GM21447 (cell line): ENCODE data around the gene NUDC.
"Not testable (repeated sequence)": the region's sequence is repeated elsewhere in the genome, so short reads cannot be mapped to it uniquely, and the experiment has no call there.

ENCODE experiments used
- ATAC-seq: cut with Tn5 transposase; IDR thresholded peaks from one replicate; pipeline ENCODE4 v1.9.1; 2021; ENCODE audit not compliant: unreplicated experiment

The NUDC gene

GRCh38 chr1:26986658-26987057, 65.1 kb downstream of the NUDC start:
- ATAC-seq: no peak

GRCh38 chr1:26989403-26990109, 68.0 kb downstream of the NUDC start:
- ATAC-seq: not testable (repeated sequence)

- ATAC-seq: no peak
Observed at GRCh38 chr1:26991310-26992116, 70.0 kb downstream of the NUDC start.

GRCh38 chr1:26993237-26994019, 71.9 kb downstream of the NUDC start, which contains the start of gene TRNP1:
Gene TRNP1 (plus strand): TSS chr1:26993692. CDS start chr1:26993787, 95 bp downstream.
- no peak for ATAC-seq

GRCh38 chr1:26994020-26994786, 72.7 kb downstream of the NUDC start:
- no peak for ATAC-seq

- no peak for ATAC-seq
Observed at GRCh38 chr1:26994787-26995517, 73.4 kb downstream of the NUDC start.

- ATAC-seq: no peak
Observed at GRCh38 chr1:26996024-26996423, 74.5 kb downstream of the NUDC start.
